Suprapubic skin (tissue), 4 donors: ENCODE measurements around the gene PEBP1. TPM values are rescaled to one million over a fixed set of nuclear protein-coding genes. Genes with fewer than 3 reads are reported as not detected.

ENCODE experiments used
- DNase-seq, 2 donors: peaks; one replicate each; pipeline ENCODE4 v3.0.0-alpha.2; 2019; ENCODE audit warnings: low spot score in 2 of 2
- H3K27ac ChIP-seq: fragments of 200-600 bp; sonication (generic); one replicate; pipeline ENCODE4 v1.5.1; 2019
- H3K27me3 ChIP-seq: fragments of 200-600 bp; sonication (generic); one replicate; pipeline ENCODE4 v1.5.1; 2019
- H3K36me3 ChIP-seq: fragments of 200-600 bp; sonication (generic); one replicate; pipeline ENCODE4 v1.5.1; 2019
- H3K4me1 ChIP-seq: fragments of 200-600 bp; sonication (generic); one replicate; pipeline ENCODE4 v1.5.1; 2019
- H3K4me3 ChIP-seq: fragments of 200-600 bp; sonication (generic); one replicate; pipeline ENCODE4 v1.5.1; 2019; ENCODE audit warnings: mild to moderate bottlenecking
- H3K9me3 ChIP-seq: fragments of 200-600 bp; sonication (generic); one replicate; pipeline ENCODE4 v1.5.1; 2019
- CTCF ChIP-seq, 2 donors: fragments of 200-600 bp in 1 of 2; fragments of 450-650 bp in 1 of 2; sonication (generic) in 1 of 2; IDR thresholded peaks; one replicate each; pipeline ENCODE4 v1.5.1; 2016 to 2019; ENCODE audit warnings: antibody characterized with exemption in 2 of 2, mild to moderate bottlenecking in 1 of 2, moderate library complexity in 1 of 2
- EP300 ChIP-seq: sonication (generic); formaldehyde crosslinking; IDR thresholded peaks from one replicate; pipeline ENCODE4 v1.6.1; 2017; ENCODE audit warnings: antibody characterized with exemption
- POLR2A ChIP-seq, 2 donors: fragments of 450-650 bp; IDR thresholded peaks; one replicate each; pipeline ENCODE4 v1.6.1; 2017; ENCODE audit warnings: antibody characterized with exemption in 2 of 2, mild to moderate bottlenecking in 2 of 2, moderate library complexity in 2 of 2
- POLR2AphosphoS5 ChIP-seq, 3 donors: sonication (generic); formaldehyde crosslinking; IDR thresholded peaks; one replicate each; pipeline ENCODE4 v1.6.1; 2017; ENCODE audit warnings: antibody characterized with exemption in 3 of 3
- WGBS: methylation state at CpG from one replicate; pipeline ENCODE4 v1.1.5; 2018; 5-methylcytosine and 5-hydroxymethylcytosine counted together
- total RNA-seq, 4 donors: library from RNA; depleted of rRNA; stranded (reverse); fragments of >200 nt; gene quantifications; one replicate each; pipeline ENCODE4 v1.1.0, GENCODE V29; 2016

Gene PEBP1
- total RNA-seq, 4 donors from 2014 or later, result 260 to 443 (median 311) TPM

DNA sequence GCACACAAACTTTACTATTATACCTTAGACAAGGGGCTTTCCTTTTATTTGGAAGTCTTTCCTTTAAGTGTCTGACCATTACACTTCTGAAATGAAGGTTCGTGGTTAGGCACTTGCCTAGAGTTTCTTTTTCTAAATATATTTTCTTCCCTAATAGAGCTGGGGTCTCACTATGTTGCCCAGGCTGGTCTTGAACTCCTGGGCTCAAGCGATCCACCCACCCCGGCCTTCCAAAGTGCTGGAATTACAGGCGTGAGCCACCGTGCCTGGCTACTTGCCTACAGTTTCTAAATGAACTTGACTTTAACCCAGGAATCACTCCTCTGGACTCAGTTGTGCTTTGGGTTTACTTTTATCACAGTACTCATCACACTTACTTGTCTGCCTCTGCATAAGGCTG is 57.6 kb downstream of the PEBP1 start:
- H3K4me1 ChIP-seq, result peaks cover 25% of the 10 kb centered on the region
- H3K4me3 ChIP-seq, result no peak overlapping the region
- H3K36me3 ChIP-seq, result peaks cover 20% of the 10 kb centered on the region
- 81% methylated on average over 5 of the region's 5 CpGs for WGBS
- DNase-seq, result no peak
- H3K9me3 ChIP-seq, result no peaks in the 10 kb centered on the region
- H3K27ac ChIP-seq, result no peak overlapping the region
- no peaks in the 10 kb centered on the region for H3K27me3 ChIP-seq
- TF ChIP-seq POLR2AphosphoS5 (IDR thresholded peaks at IDR 0.05), result no peak
- no peak for TF ChIP-seq POLR2A (IDR thresholded peaks at IDR 0.05)
- TF ChIP-seq EP300, result no peak

DNA sequence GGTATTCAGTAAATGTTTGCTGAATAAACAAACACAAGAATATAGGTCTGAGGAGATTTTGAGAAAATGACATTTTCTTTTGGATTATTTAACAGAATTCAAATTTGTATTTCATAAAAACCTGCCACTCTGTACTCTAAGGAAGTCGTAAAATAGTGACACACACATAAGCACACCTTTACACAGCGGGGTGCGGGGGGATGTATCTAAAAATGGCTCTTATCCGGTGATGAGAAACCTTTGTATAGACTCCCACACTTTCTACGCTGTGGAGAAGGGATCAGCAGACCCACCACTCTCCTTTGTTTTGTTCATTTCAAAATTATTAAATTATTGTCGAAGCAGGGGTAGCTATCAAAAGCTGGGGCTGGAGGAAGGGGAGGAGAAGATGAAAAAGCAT is 58.0 kb downstream of the PEBP1 start:
- Histone ChIP-seq H3K27me3 (no peaks in the 10 kb centered on the region), H3K36me3 (peaks cover 25% of the 10 kb centered on the region), H3K27ac (no peak overlapping the region), H3K4me1 (peaks cover 20% of the 10 kb centered on the region), H3K9me3 (no peaks in the 10 kb centered on the region), H3K4me3 (no peak overlapping the region)
- WGBS, result 93% methylated on average over 6 of the region's 6 CpGs
- no peak for TF ChIP-seq EP300
- no peak for TF ChIP-seq POLR2A (IDR thresholded peaks at IDR 0.05)
- TF ChIP-seq CTCF (IDR thresholded peaks at IDR 0.05), result no peak
- no peak for TF ChIP-seq POLR2AphosphoS5 (IDR thresholded peaks at IDR 0.05)
- DNase-seq, result no peak

Other genes with a start within 250 kb of the PEBP1 start
- under 1 TPM in 3 of 4 donors, not detected in 1; 0.24 to 0.39 (median 0.38) TPM for gene KSR2, start 167.1 kb upstream of the PEBP1 start, total RNA-seq
- 10 to 100 TPM in 2 of 4 donors, 1 to 10 TPM in 2; 9.0 to 14.0 (median 10.7) TPM for gene RFC5, start 119.4 kb upstream of the PEBP1 start, total RNA-seq
- 10 to 100 TPM; 46.0 to 74.3 (median 60.7) TPM for gene WSB2, start 74.9 kb upstream of the PEBP1 start, total RNA-seq
- gene VSIG10, start 32.1 kb upstream of the PEBP1 start, total RNA-seq, result 10 to 100 TPM; 20.4 to 25.9 (median 23.6) TPM
- gene TAOK3, start 236.8 kb downstream of the PEBP1 start, total RNA-seq, result 10 to 100 TPM; 22.7 to 61.7 (median 38.8) TPM
- gene SUDS3, start 240.4 kb downstream of the PEBP1 start, total RNA-seq, result 10 to 100 TPM; 37.7 to 66.3 (median 50.1) TPM